ENCODE measurements around the gene DOK7. TPM values are rescaled to one million over a fixed set of nuclear protein-coding genes. Genes with fewer than 3 reads are reported as not detected.

The DOK7 gene, protein sequence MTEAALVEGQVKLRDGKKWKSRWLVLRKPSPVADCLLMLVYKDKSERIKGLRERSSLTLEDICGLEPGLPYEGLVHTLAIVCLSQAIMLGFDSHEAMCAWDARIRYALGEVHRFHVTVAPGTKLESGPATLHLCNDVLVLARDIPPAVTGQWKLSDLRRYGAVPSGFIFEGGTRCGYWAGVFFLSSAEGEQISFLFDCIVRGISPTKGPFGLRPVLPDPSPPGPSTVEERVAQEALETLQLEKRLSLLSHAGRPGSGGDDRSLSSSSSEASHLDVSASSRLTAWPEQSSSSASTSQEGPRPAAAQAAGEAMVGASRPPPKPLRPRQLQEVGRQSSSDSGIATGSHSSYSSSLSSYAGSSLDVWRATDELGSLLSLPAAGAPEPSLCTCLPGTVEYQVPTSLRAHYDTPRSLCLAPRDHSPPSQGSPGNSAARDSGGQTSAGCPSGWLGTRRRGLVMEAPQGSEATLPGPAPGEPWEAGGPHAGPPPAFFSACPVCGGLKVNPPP
- polyA plus RNA-seq (2012; ENCODE audit: insufficient read length, low read depth): 7.9 TPM

DNA sequence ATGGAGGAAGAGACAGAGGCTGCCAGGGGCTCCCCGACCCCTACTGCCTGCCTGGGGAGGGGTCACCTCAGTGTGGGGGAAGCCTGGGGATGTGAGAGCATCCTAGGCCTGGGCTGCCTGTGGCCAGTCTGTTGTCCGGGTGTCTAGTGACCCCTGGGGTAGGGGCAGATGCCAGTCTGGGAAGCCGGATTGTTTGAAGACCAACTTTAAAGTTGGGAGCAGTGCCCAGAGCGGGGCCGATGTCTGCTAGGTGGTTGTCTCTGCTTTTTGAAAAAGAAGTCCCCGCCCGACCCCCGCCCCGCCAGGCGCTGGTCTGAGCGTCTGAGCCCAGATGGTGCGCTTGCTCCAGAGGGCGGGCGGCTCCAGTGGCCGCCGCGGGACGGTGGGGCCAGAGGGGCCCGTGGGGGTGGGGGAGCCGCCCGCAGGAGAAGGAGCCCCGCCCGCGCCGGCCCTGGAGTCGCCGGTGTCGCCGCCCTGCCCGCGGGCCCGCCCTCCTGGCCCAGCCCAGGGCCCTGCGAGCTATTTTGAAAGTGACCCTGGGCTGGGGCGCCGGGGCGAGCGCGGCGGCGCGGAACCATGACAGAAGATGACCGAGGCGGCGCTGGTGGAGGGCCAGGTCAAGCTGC lies at the start of gene DOK7:
DOK7 (plus strand) TSS at position 517 of the 626 bp plus-strand sequence; CDS start at position 587, 70 bp downstream.
- no peak for TF ChIP-seq SIN3A (IDR thresholded peaks at IDR 0.05; ENCODE audit: borderline replicate concordance, insufficient read depth, low read length)
- no peak for TF ChIP-seq FOXP2 (optimal IDR thresholded peaks at IDR 0.05; ENCODE audit: borderline replicate concordance, extremely low read depth, extremely low read length, insufficient read depth)
- no peak for TF ChIP-seq TAF1 (IDR thresholded peaks at IDR 0.05; ENCODE audit: borderline replicate concordance, insufficient read depth, low read length)
- no peak for TF ChIP-seq POLR2AphosphoS5 (IDR thresholded peaks at IDR 0.05; ENCODE audit: low read depth, low read length)
- no peak for TF ChIP-seq REST (IDR thresholded peaks at IDR 0.05; ENCODE audit: insufficient read depth in 1 of 2, low read depth in 2 of 2, low read length in 2 of 2)

DNA sequence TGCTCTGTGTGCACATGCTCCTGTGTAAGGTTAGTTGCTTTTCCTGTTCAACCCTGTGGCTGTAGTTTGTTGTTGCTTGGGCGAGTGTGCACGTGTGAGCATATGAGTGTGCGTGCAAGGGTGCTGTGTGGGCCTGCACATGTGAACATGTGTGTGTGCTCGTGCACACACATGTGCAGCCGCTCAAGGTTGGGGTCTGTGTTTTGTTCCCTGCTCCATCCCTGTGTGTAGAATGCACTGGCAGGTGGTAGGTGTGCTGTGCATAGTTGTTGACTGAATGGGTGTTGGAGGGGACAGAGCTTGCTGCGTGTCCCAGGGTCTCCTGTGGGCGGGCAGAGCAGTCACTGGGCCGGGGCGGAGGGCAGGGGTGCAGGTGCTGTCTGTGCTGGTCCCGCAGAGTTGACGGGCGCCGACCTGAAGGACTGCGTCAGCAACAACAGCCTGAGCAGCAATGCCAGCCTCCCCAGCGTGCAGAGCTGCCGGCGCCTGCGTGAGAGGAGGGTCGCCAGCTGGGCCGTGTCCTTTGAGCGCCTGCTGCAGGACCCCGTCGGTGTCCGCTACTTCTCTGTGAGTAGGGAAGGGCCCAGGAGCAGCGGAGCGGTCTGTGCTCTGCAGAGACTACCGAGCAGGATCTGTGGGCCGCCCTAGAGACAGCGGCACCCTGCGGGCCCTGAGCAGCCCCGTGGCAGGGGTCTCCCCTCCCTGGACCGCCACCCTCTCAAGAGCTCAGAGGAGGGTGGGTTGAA lies 49.3 kb upstream of the DOK7 start:
- no peak for TF ChIP-seq POLR2AphosphoS5 (IDR thresholded peaks at IDR 0.05; ENCODE audit: low read depth, low read length)

- TF ChIP-seq REST (IDR thresholded peaks at IDR 0.05; ENCODE audit: insufficient read depth in 1 of 2, low read depth in 2 of 2, low read length in 2 of 2) (no peak), POLR2AphosphoS5 (IDR thresholded peaks at IDR 0.05; ENCODE audit: low read depth, low read length) (no peak), SIN3A (IDR thresholded peaks at IDR 0.05; ENCODE audit: borderline replicate concordance, insufficient read depth, low read length) (no peak), TAF1 (IDR thresholded peaks at IDR 0.05; ENCODE audit: borderline replicate concordance, insufficient read depth, low read length) (no peak), FOXP2 (optimal IDR thresholded peaks at IDR 0.05; ENCODE audit: borderline replicate concordance, extremely low read depth, extremely low read length, insufficient read depth) (no peak)
These were observed 48.5 kb upstream of the DOK7 start for GRCh38 chr4:3414421-3415279.

DNA sequence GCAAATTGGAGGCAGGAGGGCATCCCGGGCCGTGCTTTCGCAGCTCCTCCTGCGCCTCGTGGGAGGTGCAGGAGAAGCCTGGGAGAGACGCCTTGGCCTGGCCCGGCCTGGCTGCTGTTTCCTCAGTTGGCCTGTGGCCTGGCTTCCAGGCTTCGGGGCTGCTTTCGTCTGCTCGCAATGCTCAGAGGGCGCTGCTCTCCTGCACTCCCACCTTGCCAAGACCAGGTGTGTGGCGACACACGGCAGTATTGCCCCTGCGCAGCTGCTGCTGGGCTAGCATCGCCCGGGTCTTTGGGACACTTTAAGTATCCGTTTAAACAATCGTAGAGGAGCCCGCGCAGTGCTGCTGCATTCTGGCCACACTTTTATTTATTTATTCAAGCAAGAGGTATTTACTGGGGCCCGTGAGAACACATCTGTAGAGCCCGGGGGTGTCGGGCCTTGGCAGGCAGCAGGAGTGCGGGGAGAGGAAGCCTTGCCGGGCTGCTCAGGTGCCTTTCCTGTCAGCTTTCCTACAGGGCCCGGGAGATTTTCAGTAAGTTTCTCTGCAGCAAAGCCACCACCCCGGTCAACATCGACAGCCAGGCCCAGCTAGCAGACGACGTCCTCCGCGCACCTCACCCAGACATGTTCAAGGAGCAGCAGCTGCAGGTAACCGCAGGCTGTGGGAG lies 47.5 kb upstream of the DOK7 start:
- TF ChIP-seq POLR2AphosphoS5 (IDR thresholded peaks at IDR 0.05; ENCODE audit: low read depth, low read length): no peak
- no peak for TF ChIP-seq SIN3A (IDR thresholded peaks at IDR 0.05; ENCODE audit: borderline replicate concordance, insufficient read depth, low read length)
- no peak for TF ChIP-seq FOXP2 (optimal IDR thresholded peaks at IDR 0.05; ENCODE audit: borderline replicate concordance, extremely low read depth, extremely low read length, insufficient read depth)
- no peak for TF ChIP-seq TAF1 (IDR thresholded peaks at IDR 0.05; ENCODE audit: borderline replicate concordance, insufficient read depth, low read length)
- TF ChIP-seq REST (IDR thresholded peaks at IDR 0.05; ENCODE audit: insufficient read depth in 1 of 2, low read depth in 2 of 2, low read length in 2 of 2): no peak
